Prostate gland (tissue), 2 donors: Measurements from ENCODE around the gene CELA2A.

ENCODE experiments used
- POLR2A ChIP-seq: fragments of 450-650 bp; IDR thresholded peaks from one replicate; pipeline ENCODE4 v1.6.1; 2016; ENCODE audit warnings: antibody characterized with exemption, mild to moderate bottlenecking
- TF ChIP-seq, protein P1 (sequence below), 4 experiments: fragments of 200-600 bp in 2 of 4; fragments of 450-650 bp in 2 of 4; sonication (generic) in 2 of 4; IDR thresholded peaks; 1 replicate in 3 of 4; 2 replicates in 1 of 4; pipeline ENCODE4 v1.5.1; 2016 to 2019; ENCODE audit warnings: antibody characterized with exemption in 4 of 4, mild to moderate bottlenecking in 2 of 4, moderate library complexity in 2 of 4

DNA sequence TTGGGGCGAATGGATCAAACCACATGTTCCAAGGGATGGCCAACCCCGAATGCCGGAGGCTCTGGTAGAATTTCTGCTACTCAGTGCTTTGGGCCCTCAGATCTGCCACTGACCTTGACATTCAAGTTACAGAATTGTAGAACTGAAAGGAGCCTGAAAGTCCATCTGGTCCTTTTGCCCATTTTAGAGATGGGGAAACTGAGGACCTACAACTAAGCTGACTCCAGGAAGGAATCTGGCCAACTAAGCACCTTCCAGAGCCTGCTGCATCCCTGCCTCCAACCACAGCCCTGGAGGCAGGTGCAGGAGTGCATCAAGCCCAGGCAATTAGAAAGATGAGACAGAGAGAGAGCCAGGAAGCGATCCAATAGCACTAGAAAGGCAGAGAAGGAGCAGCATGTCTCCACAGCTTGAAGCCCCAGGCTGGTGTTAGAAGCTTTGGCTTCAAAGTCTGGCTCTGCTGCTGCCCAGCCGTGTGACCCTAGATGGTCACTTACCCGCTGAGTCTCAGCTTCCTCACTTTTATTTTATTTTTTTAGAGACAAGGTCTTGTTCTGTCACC lies 19.6 kb upstream of the CELA2A start:
- no peak for TF ChIP-seq POLR2A
- TF ChIP-seq, protein P1, sequence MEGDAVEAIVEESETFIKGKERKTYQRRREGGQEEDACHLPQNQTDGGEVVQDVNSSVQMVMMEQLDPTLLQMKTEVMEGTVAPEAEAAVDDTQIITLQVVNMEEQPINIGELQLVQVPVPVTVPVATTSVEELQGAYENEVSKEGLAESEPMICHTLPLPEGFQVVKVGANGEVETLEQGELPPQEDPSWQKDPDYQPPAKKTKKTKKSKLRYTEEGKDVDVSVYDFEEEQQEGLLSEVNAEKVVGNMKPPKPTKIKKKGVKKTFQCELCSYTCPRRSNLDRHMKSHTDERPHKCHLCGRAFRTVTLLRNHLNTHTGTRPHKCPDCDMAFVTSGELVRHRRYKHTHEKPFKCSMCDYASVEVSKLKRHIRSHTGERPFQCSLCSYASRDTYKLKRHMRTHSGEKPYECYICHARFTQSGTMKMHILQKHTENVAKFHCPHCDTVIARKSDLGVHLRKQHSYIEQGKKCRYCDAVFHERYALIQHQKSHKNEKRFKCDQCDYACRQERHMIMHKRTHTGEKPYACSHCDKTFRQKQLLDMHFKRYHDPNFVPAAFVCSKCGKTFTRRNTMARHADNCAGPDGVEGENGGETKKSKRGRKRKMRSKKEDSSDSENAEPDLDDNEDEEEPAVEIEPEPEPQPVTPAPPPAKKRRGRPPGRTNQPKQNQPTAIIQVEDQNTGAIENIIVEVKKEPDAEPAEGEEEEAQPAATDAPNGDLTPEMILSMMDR (IDR thresholded peaks at IDR 0.05), result no peak
